CD4-positive, alpha-beta T cell (primary cell): Measurements from ENCODE around the gene SNURF. TPM values are rescaled to one million over a fixed set of nuclear protein-coding genes. Genes with fewer than 3 reads are reported as not detected.

Experiments used
- ATAC-seq: fragments of 200-7000 bp; cut with Tn5 transposase; one replicate; pipeline ENCODE4 v1.10.0; 2022; ENCODE audit warnings: mild to moderate bottlenecking; ENCODE audit not compliant: poor library complexity
- CTCF ChIA-PET: fragments of 350-600 bp; sonication (Branson Sonifier 250); formaldehyde crosslinking; loops from one replicate; lab custom pipeline; 2021; ENCODE audit warnings: antibody characterized with exemption, inconsistent platforms; lab: Charles Lee
- POLR2A ChIA-PET: fragments of 350-600 bp; sonication (Branson Sonifier 250); formaldehyde crosslinking; loops from one replicate; lab custom pipeline; 2021; ENCODE audit warnings: antibody characterized with exemption, inconsistent platforms; lab: Charles Lee
- DNase-seq, 14 experiments: peaks; one replicate each; pipeline ENCODE4 v3.0.0-alpha.2; 2013 to 2020; ENCODE audit warnings: mixed read lengths in 2 of 14
- H3K27ac ChIP-seq, 2 donors: one replicate each; pipeline versions ENCODE4 v1.5.1 to v1.7.0; 2013; ENCODE audit warnings: low read length in 2 of 2, low read depth in 1 of 2, mild to moderate bottlenecking in 1 of 2
- H3K27me3 ChIP-seq, 2 experiments: 1 replicate in 1 of 2; 2 replicates in 1 of 2; pipeline versions ENCODE4 v1.6.1 to v1.7.0; 2013; ENCODE audit warnings: low read length in 2 of 2, control low read depth in 1 of 2, mild to moderate bottlenecking in 1 of 2, moderate library complexity in 1 of 2; ENCODE audit not compliant: insufficient read depth in 2 of 2, control insufficient read depth in 1 of 2
- H3K36me3 ChIP-seq: one replicate; pipeline ENCODE4 v1.6.1; 2013; ENCODE audit warnings: low read length, control low read depth; ENCODE audit not compliant: insufficient read depth
- H3K4me1 ChIP-seq: one replicate; pipeline ENCODE4 v1.6.1; 2013; ENCODE audit warnings: low read length, control low read depth; ENCODE audit not compliant: insufficient read depth
- H3K4me3 ChIP-seq: one replicate; pipeline ENCODE4 v1.5.1; 2013; ENCODE audit warnings: mild to moderate bottlenecking, low read length, moderate library complexity
- H3K9me3 ChIP-seq, 2 experiments: 1 replicate in 1 of 2; 2 replicates in 1 of 2; pipeline versions ENCODE4 v1.6.1 to v1.7.0; 2013; ENCODE audit warnings: low read length in 2 of 2, mild to moderate bottlenecking in 2 of 2, control low read depth in 1 of 2, moderate library complexity in 1 of 2; ENCODE audit not compliant: control insufficient read depth in 1 of 2, insufficient read depth in 1 of 2
- H3K27ac Mint-ChIP-seq: one replicate; pipeline ENCODE4 v1.8.0; 2020; ENCODE audit warnings: mixed read lengths
- H3K27me3 Mint-ChIP-seq: one replicate; pipeline ENCODE4 v1.8.0; 2021; ENCODE audit warnings: mixed read lengths
- H3K36me3 Mint-ChIP-seq: one replicate; pipeline ENCODE4 v1.8.0; 2021; ENCODE audit warnings: low read depth, mixed read lengths
- H3K4me1 Mint-ChIP-seq: one replicate; pipeline ENCODE4 v1.8.0; 2021; ENCODE audit warnings: low read depth, mixed read lengths
- H3K4me3 Mint-ChIP-seq: one replicate; pipeline ENCODE4 v1.8.0; 2020; ENCODE audit warnings: mild to moderate bottlenecking, mixed read lengths
- H3K9me3 Mint-ChIP-seq: one replicate; pipeline ENCODE4 v1.8.0; 2020; ENCODE audit warnings: mixed read lengths
- intact Hi-C, 2 experiments: fragments of 100-400 bp; cut with DNase I in 1 of 2; cut with micrococcal nuclease in 1 of 2; formaldehyde crosslinking; loops; one replicate each; pipeline versions ENCODE4 v1.15.1 to v1.9.0; 2023 to 2025; cut with DNase I, micrococcal nuclease
- total RNA-seq, 174 experiments: library from RNA in 2 of 174; stranded (reverse) in 2 of 174; gene quantifications; one replicate each; pipeline ENCODE4 v1.2.3 and lab custom pipeline; 2021 to 2026
- TF ChIP-seq, protein P1 (sequence below): fragments of 200-600 bp; IDR thresholded peaks from one replicate; pipeline ENCODE4 v1.8.0; 2022; ENCODE audit warnings: antibody characterized with exemption, mild to moderate bottlenecking

SNURF gene
- total RNA-seq, 2 experiments from 2014 or later = 30.1 to 44.0 TPM

GRCh38 chr15:24961967-24962366 is 7.2 kb downstream of the SNURF start:
- TF ChIP-seq, protein P1, sequence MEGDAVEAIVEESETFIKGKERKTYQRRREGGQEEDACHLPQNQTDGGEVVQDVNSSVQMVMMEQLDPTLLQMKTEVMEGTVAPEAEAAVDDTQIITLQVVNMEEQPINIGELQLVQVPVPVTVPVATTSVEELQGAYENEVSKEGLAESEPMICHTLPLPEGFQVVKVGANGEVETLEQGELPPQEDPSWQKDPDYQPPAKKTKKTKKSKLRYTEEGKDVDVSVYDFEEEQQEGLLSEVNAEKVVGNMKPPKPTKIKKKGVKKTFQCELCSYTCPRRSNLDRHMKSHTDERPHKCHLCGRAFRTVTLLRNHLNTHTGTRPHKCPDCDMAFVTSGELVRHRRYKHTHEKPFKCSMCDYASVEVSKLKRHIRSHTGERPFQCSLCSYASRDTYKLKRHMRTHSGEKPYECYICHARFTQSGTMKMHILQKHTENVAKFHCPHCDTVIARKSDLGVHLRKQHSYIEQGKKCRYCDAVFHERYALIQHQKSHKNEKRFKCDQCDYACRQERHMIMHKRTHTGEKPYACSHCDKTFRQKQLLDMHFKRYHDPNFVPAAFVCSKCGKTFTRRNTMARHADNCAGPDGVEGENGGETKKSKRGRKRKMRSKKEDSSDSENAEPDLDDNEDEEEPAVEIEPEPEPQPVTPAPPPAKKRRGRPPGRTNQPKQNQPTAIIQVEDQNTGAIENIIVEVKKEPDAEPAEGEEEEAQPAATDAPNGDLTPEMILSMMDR = no peak
- intact Hi-C loops = no loop called here
- POLR2A ChIA-PET = no interaction called here
- H3K27ac ChIP-seq = no peak overlapping the region
- H3K4me3 ChIP-seq = no peak overlapping the region
- no peaks in the 10 kb centered on the region for H3K27me3 ChIP-seq
- CTCF ChIA-PET = no interaction called here
- peaks cover 5% of the 10 kb centered on the region for H3K4me1 ChIP-seq
- peaks cover 24 to 51% of the 10 kb centered on the region in 2 experiments for H3K9me3 ChIP-seq
- DNase-seq (no peak), ATAC-seq (no peak)
- H3K36me3 Mint-ChIP-seq = peaks cover 99% of the 10 kb centered on the region
- peaks cover 14% of the 10 kb centered on the region for H3K4me1 Mint-ChIP-seq
- H3K4me3 Mint-ChIP-seq = no peak overlapping the region
- H3K27me3 Mint-ChIP-seq = no peaks in the 10 kb centered on the region
- peaks cover 9% of the 10 kb centered on the region for H3K9me3 Mint-ChIP-seq
- H3K27ac Mint-ChIP-seq = no peak overlapping the region
- peaks cover 46% of the 10 kb centered on the region for H3K36me3 ChIP-seq

DNA sequence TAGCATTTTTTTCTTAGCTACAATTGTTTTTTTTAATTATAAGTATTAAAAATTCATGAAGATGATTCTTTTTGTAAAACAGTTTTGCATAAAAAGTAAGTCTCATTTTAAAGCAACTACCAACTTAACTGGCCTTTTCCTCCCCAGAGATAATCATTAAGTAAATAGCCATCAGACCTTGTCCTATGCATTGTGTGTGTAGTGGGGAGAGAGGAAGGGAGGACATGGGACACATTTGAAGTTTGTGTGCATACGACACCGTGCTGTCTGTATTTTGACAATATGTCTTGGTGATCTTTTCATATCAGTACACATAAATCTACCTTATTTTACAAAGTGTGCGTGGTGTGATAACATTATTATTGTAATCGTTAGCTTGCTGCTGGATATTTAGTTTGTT is 8.1 kb downstream of the SNURF start:
- Mint-ChIP-seq H3K4me1 (peaks cover 7% of the 10 kb centered on the region), H3K27me3 (no peaks in the 10 kb centered on the region), H3K27ac (no peak overlapping the region), H3K36me3 (peaks cover 97% of the 10 kb centered on the region), H3K9me3 (peaks cover 9% of the 10 kb centered on the region), H3K4me3 (no peak overlapping the region)
- ChIA-PET POLR2A (no interaction called here), CTCF (no interaction called here)
- ATAC-seq = no peak
- Histone ChIP-seq H3K27ac (no peak overlapping the region), H3K4me1 (peaks cover 3% of the 10 kb centered on the region), H3K4me3 (no peak overlapping the region), H3K36me3 (peaks cover 53% of the 10 kb centered on the region), H3K27me3 (no peaks in the 10 kb centered on the region), H3K9me3 (peaks cover 30 to 51% of the 10 kb centered on the region in 2 experiments)
- DNase-seq = no peak
- TF ChIP-seq, protein P1 = no peak
- intact Hi-C loops = no loop called here

DNA sequence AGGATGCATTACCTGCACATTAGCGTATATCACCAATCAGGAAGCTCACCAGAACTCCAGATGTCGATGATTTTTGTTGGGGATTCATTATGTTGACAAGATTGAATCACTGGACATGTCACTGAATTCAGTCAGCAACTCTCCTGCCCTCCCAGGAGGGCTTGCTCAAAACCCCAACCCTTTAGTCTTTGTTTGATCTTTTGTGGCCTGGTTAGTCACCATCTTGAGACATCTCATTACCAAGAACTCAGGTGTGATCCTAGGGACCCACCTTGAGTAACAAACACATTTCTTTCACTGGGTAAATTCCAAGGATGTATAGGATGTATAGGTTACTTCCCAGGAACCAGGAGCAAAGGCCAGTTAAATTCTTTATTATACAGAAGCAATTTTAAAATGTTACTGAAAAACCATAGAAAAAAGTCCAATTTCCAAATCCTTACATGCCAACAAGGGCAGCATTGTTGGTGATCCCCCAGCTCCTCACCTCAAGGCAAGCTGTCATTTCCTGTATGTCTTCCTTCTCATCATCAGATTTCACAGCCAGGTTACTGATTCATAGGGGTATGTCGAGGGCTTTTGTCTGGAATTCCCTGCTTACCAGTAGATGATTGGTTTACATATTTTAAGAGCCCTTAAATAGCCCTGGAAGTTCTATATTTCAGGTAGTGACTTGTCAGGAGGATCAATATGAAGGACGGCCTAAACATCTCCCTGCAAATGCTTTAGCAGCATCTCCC is 11.7 kb downstream of the SNURF start:
- peaks cover 27 to 43% of the 10 kb centered on the region in 2 experiments for H3K9me3 ChIP-seq
- no peak overlapping the region for H3K4me3 ChIP-seq
- no peaks in the 10 kb centered on the region for H3K4me1 Mint-ChIP-seq
- TF ChIP-seq, protein P1 = no peak
- H3K4me3 Mint-ChIP-seq = no peak overlapping the region
- ChIA-PET CTCF (no interaction called here), POLR2A (no interaction called here)
- H3K27ac ChIP-seq = no peak overlapping the region
- no peak for DNase-seq
- no peak overlapping the region for H3K27ac Mint-ChIP-seq
- peaks cover 96% of the 10 kb centered on the region for H3K36me3 Mint-ChIP-seq
- no peaks in the 10 kb centered on the region for H3K27me3 Mint-ChIP-seq
- H3K4me1 ChIP-seq = no peaks in the 10 kb centered on the region
- no peaks in the 10 kb centered on the region for H3K27me3 ChIP-seq
- peaks cover 9% of the 10 kb centered on the region for H3K9me3 Mint-ChIP-seq
- intact Hi-C loops = no loop called here
- no peak for ATAC-seq
- peaks cover 82% of the 10 kb centered on the region for H3K36me3 ChIP-seq
